Choroid plexus epithelial cell (primary cell): Measurements from ENCODE around the gene CDH13.

ENCODE experiments used
- DNase-seq: peaks from one replicate; pipeline ENCODE4 v3.0.0-alpha.2; 2010; ENCODE audit warnings: low read depth
- H3K4me3 ChIP-seq: 2 replicates; pipeline ENCODE4 v1.5.1; 2011; ENCODE audit warnings: low read depth, mild to moderate bottlenecking, control low read depth, low read length, moderate library complexity
- CTCF ChIP-seq: conservative IDR thresholded peaks from 2 replicates; pipeline ENCODE4 v1.5.1; 2011; ENCODE audit warnings: low read depth, mild to moderate bottlenecking, control low read depth, inconsistent platforms, low read length, moderate library complexity

Gene CDH13

GRCh38 chr16:83045790-83046189 is 419.0 kb downstream of the CDH13 start:
- no peak overlapping the region for H3K4me3 ChIP-seq
- no peak for TF ChIP-seq CTCF
- DNase-seq = no peak

GRCh38 chr16:83046664-83047063 is 419.9 kb downstream of the CDH13 start:
- TF ChIP-seq CTCF = no peak
- DNase-seq = peak; percentile 27

GRCh38 chr16:83051451-83051850 is 424.7 kb downstream of the CDH13 start:
- no peak for TF ChIP-seq CTCF
- DNase-seq = no peak

More at GRCh38 chr16:83046664-83047063, 419.9 kb downstream of the CDH13 start:
- H3K4me3 ChIP-seq = no peak overlapping the region

GRCh38 chr16:83054283-83054682 is 427.5 kb downstream of the CDH13 start:
- no peak for TF ChIP-seq CTCF
- H3K4me3 ChIP-seq = no peak overlapping the region
- no peak for DNase-seq

More at GRCh38 chr16:83051451-83051850, 424.7 kb downstream of the CDH13 start:
- no peak overlapping the region for H3K4me3 ChIP-seq

GRCh38 chr16:83058376-83058775 is 431.6 kb downstream of the CDH13 start:
- TF ChIP-seq CTCF = no peak
- no peak for DNase-seq
- H3K4me3 ChIP-seq = no peak overlapping the region

GRCh38 chr16:83059237-83059636 is 432.5 kb downstream of the CDH13 start:
- TF ChIP-seq CTCF = no peak
- H3K4me3 ChIP-seq = no peak overlapping the region
- DNase-seq = no peak

GRCh38 chr16:83066011-83066410 is 439.2 kb downstream of the CDH13 start:
- no peak overlapping the region for H3K4me3 ChIP-seq
- no peak for TF ChIP-seq CTCF
- DNase-seq = no peak
